HepG2 (cell line): ENCODE results near the gene SMIM36. TPM values are rescaled to one million over a fixed set of nuclear protein-coding genes. Genes with fewer than 3 reads are reported as not detected.

Source experiments
- ATAC-seq: fragments of 200-7000 bp; cut with Tn5 transposase; 3 replicates; pipeline ENCODE4 v1.9.1; 2020; ENCODE audit warnings: mild to moderate bottlenecking, moderate library complexity
- BruUV-seq: library from RNA; stranded (reverse); fragments of 400-500 nt; replicated peaks from 2 replicates; lab custom pipeline; 2021; lab: Mats Ljungman, UMichigan
- CTCF ChIA-PET: fragments of 300-600 bp; formaldehyde crosslinking; extraction: SDS; loops from one replicate; lab custom pipeline; 2021; ENCODE audit warnings: low total read pairs, inconsistent platforms, low intra/inter-chr PET ratio; lab: Yijun Ruan, JAX
- POLR2A ChIA-PET: fragments of 350-600 bp; sonication (Branson Sonifier 250); formaldehyde crosslinking; loops from one replicate; lab custom pipeline; 2020; ENCODE audit warnings: antibody characterized with exemption, inconsistent platforms; lab: Yijun Ruan, JAX
- DNase-seq: peaks from one replicate; pipeline ENCODE4 v3.0.0-alpha.2; 2015; ENCODE audit warnings: low spot score
- FAIRE-seq: peaks from 3 replicates; lab custom pipeline; 2011; peaks lifted over from hg19 to GRCh38; lab: Jason Lieb, UNC
- H2AFZ ChIP-seq: one replicate; pipeline ENCODE4 v1.6.1; 2011; ENCODE audit warnings: low read length, inconsistent platforms
- H3K27ac ChIP-seq: fragments of 300-600 bp; 3 replicates; pipeline ENCODE4 v1.8.0; 2011; ENCODE audit warnings: mixed run types, mild to moderate bottlenecking, mixed read lengths, low read length, inconsistent platforms; ENCODE audit not compliant: insufficient read depth; ENCODE audit errors: extremely low read length
- H3K27me3 ChIP-seq, 2 experiments: fragments of 200-600 bp in 1 of 2; 2 replicates in 1 of 2; 3 replicates in 1 of 2; pipeline versions ENCODE4 v1.6.0 to v1.8.0; 2011; ENCODE audit warnings: low read length in 2 of 2, mild to moderate bottlenecking in 2 of 2, moderate library complexity in 2 of 2, inconsistent platforms in 1 of 2; ENCODE audit not compliant: insufficient read depth in 2 of 2, control insufficient read depth in 1 of 2
- H3K36me3 ChIP-seq, 2 experiments: fragments of 200-600 bp in 1 of 2; replicated peaks in 1 of 2; 2 replicates in 1 of 2; 3 replicates in 1 of 2; pipeline versions ENCODE4 v1.5.1 to v1.8.0; 2011; ENCODE audit warnings: low read length in 2 of 2, inconsistent platforms in 1 of 2; ENCODE audit not compliant: insufficient read depth in 2 of 2, control insufficient read depth in 1 of 2
- H3K4me1 ChIP-seq: 2 replicates; pipeline ENCODE4 v1.5.1; 2012; ENCODE audit warnings: low read length, inconsistent platforms; ENCODE audit not compliant: insufficient read depth
- H3K4me2 ChIP-seq: 2 replicates; pipeline ENCODE4 v1.6.0; 2011; ENCODE audit warnings: low read depth, low read length, inconsistent platforms
- H3K4me3 ChIP-seq, 3 experiments: fragments of 200-600 bp in 1 of 3; sonication (generic), shearing (Covaris generic) in 1 of 3; replicated peaks in 1 of 3; 2 replicates each; pipeline ENCODE4 v1.5.1; 2011 to 2016; ENCODE audit warnings: low read length in 3 of 3, inconsistent platforms in 2 of 3, low read depth in 2 of 3, mild to moderate bottlenecking in 2 of 3, control low read depth in 1 of 3, mixed read lengths in 1 of 3; ENCODE audit not compliant: insufficient read depth in 1 of 3
- H3K79me2 ChIP-seq: one replicate; pipeline ENCODE4 v1.6.1; 2011; ENCODE audit warnings: low read length, inconsistent platforms; ENCODE audit not compliant: insufficient read depth
- H3K9ac ChIP-seq: 2 replicates; pipeline ENCODE4 v1.6.0; 2011; ENCODE audit warnings: mild to moderate bottlenecking, low read depth, low read length, inconsistent platforms; ENCODE audit not compliant: insufficient read depth
- H3K9me3 ChIP-seq: 2 replicates; pipeline ENCODE4 v1.5.1; 2012; ENCODE audit warnings: mild to moderate bottlenecking, low read length
- H4K20me1 ChIP-seq: 2 replicates; pipeline ENCODE4 v1.6.0; 2011; ENCODE audit warnings: inconsistent platforms, mild to moderate bottlenecking, low read length, moderate library complexity; ENCODE audit not compliant: insufficient read depth
- FOXP1 ChIP-seq, 2 experiments: fragments of 450-650 bp in 1 of 2; IDR thresholded peaks; 2 replicates each; pipeline ENCODE4 v1.6.1; 2017 to 2018; ENCODE audit warnings: antibody characterized with exemption in 1 of 2
- PATZ1 ChIP-seq: sonication (generic); formaldehyde crosslinking; IDR thresholded peaks from 2 replicates; pipeline ENCODE4 v1.4.0; 2020; ENCODE audit warnings: missing genetic modification reagents
- PHF8 ChIP-seq: sonication (generic); formaldehyde crosslinking; IDR thresholded peaks from 2 replicates; pipeline ENCODE4 v1.5.0; 2020; ENCODE audit warnings: missing genetic modification reagents
- PRDM4 ChIP-seq: sonication (generic); formaldehyde crosslinking; IDR thresholded peaks from 2 replicates; pipeline ENCODE4 v1.9.0; 2021; ENCODE audit warnings: missing genetic modification reagents, borderline replicate concordance
- PREB ChIP-seq: sonication (generic); formaldehyde crosslinking; IDR thresholded peaks from 2 replicates; pipeline ENCODE4 v1.4.0; 2020; ENCODE audit warnings: missing genetic modification reagents
- RXRB ChIP-seq: IDR thresholded peaks from 2 replicates; pipeline ENCODE4 v1.6.1; 2016; ENCODE audit warnings: borderline replicate concordance, missing genetic modification reagents, missing compliant biosample characterization
- ZBTB2 ChIP-seq: sonication (generic); formaldehyde crosslinking; IDR thresholded peaks from 2 replicates; pipeline ENCODE4 v1.8.0; 2022; ENCODE audit warnings: low read depth, missing genetic modification reagents
- ZFX ChIP-seq: sonication (generic); formaldehyde crosslinking; IDR thresholded peaks from 2 replicates; pipeline ENCODE4 v1.4.0; 2020; ENCODE audit warnings: mild to moderate bottlenecking, low read depth, missing genetic modification reagents, moderate library complexity
- ZNF580 ChIP-seq: IDR thresholded peaks from 2 replicates; pipeline ENCODE4 v1.6.1; 2016; ENCODE audit warnings: low read depth, borderline replicate concordance
- ZNF749 ChIP-seq: sonication (generic); formaldehyde crosslinking; IDR thresholded peaks from 2 replicates; pipeline ENCODE4 v1.8.0; 2022; ENCODE audit warnings: mild to moderate bottlenecking, missing genetic modification reagents, moderate library complexity, borderline replicate concordance
- ZNF788 ChIP-seq: sonication (generic); formaldehyde crosslinking; IDR thresholded peaks from 2 replicates; pipeline ENCODE4 v1.5.0; 2020; ENCODE audit warnings: mild to moderate bottlenecking, missing genetic modification reagents, borderline replicate concordance
- ZNF792 ChIP-seq: IDR thresholded peaks from 2 replicates; pipeline ENCODE4 v1.6.1; 2016
- ZNF878 ChIP-seq: sonication (generic); formaldehyde crosslinking; IDR thresholded peaks from 2 replicates; pipeline ENCODE4 v1.8.1; 2023; ENCODE audit warnings: mild to moderate bottlenecking, missing genetic modification reagents, moderate library complexity
- ZSCAN29 ChIP-seq: sonication (generic); formaldehyde crosslinking; conservative IDR thresholded peaks from 2 replicates; pipeline ENCODE4 v1.4.0; 2020; ENCODE audit warnings: mild to moderate bottlenecking, missing genetic modification reagents
- ZSCAN5A ChIP-seq: sonication (generic); formaldehyde crosslinking; IDR thresholded peaks from 2 replicates; pipeline ENCODE4 v1.8.0; 2022; ENCODE audit warnings: mild to moderate bottlenecking, missing genetic modification reagents, borderline replicate concordance
- WGBS: methylation state at CpG from one replicate; pipeline ENCODE4 v1.1.6; 2017; ENCODE audit warnings: low lambda C conversion rate; 5-methylcytosine and 5-hydroxymethylcytosine counted together
- in situ Hi-C: cut with HindIII; loops from 2 replicates; pipeline ENCODE4 v1.10.0; 2017; ENCODE audit warnings: low pct_unique_long_range_greater_than_20kb; ENCODE audit not compliant: extremely low pct_ligation_motif_present
- intact Hi-C: fragments of 100-400 bp; cut with micrococcal nuclease; formaldehyde crosslinking; loops from one replicate; pipeline ENCODE4 v1.10.0; 2022; ENCODE audit not compliant: unreplicated experiment
- polyA plus RNA-seq, 8 experiments: library from polyadenylated mRNA; depleted of rRNA in 3 of 8; stranded (reverse) in 7 of 8; unstranded in 1 of 8; fragments of >200 nt; fragmentation: Illumina TruSeq in 4 of 8; extraction: Trizol in 4 of 8; gene quantifications; 2 replicates each; pipeline versions ENCODE4 v1.2.1 to v1.2.3, GENCODE V29; 2011 to 2016; ENCODE audit warnings: low read depth in 4 of 8, missing spikeins in 1 of 8, mixed read lengths in 1 of 8; ENCODE audit not compliant: insufficient read depth in 1 of 8
- total RNA-seq, 5 experiments: library from RNA; depleted of rRNA; stranded (reverse); fragments of >200 nt; fragmentation: Illumina TruSeq; extraction: Trizol; gene quantifications; 2 replicates each; pipeline ENCODE4 v1.2.3, GENCODE V29; 2016; ENCODE audit warnings: low read depth in 1 of 5

Gene SMIM36
- total and polyA plus RNA-seq, 2 of the 13 experiments (the other 11 are each of a cell fraction or from before 2014, with no cell fraction given) = not detected

- Histone ChIP-seq H3K4me3 (no peak overlapping the region), H3K27ac (no peak overlapping the region), H3K9me3 (no peaks in the 10 kb centered on the region), H2AFZ (no peak overlapping the region), H3K27me3 (no peaks in the 10 kb centered on the region), H3K79me2 (no peaks in the 10 kb centered on the region), H3K36me3 (no peaks in the 10 kb centered on the region), H4K20me1 (no peaks in the 10 kb centered on the region), H3K4me1 (peaks cover 21% of the 10 kb centered on the region), H3K9ac (no peak overlapping the region), H3K4me2 (no peak overlapping the region)
- POLR2A ChIA-PET = no interaction called here
- no TSS peak for BruUV-seq
- WGBS = 90% methylated on average over 2 of the region's 2 CpGs
- intact Hi-C loops (no loop called here), in situ Hi-C loops (no loop called here)
- DNase-seq (no peak), ATAC-seq (no peak), FAIRE-seq (no peak)
- CTCF ChIA-PET = no interaction called here
- TF ChIP-seq ZFX (CRISPR knock-in tag) (no peak), RXRB (CRISPR knock-in tag) (no peak), FOXP1 (IDR thresholded peaks at IDR 0.05) (no peak), FOXP1 (CRISPR knock-in tag; IDR thresholded peaks at IDR 0.05) (no peak), ZSCAN5A (no peak), ZNF792 (CRISPR knock-in tag) (no peak), ZBTB2 (CRISPR knock-in tag) (no peak), PRDM4 (CRISPR knock-in tag) (no peak), PREB (CRISPR knock-in tag) (no peak), ZSCAN29 (no peak), PATZ1 (CRISPR knock-in tag) (no peak), ZNF749 (no peak), PHF8 (CRISPR knock-in tag) (no peak), ZNF788 (CRISPR knock-in tag) (no peak), ZNF878 (CRISPR knock-in tag) (no peak), ZNF580 (no peak)
Measured at GRCh38 chr17:55463600-55463999, 47.7 kb downstream of the SMIM36 start.
